Sciatic nerve (tissue), 2 donors: ENCODE data around the gene ADORA2A. TPM values are rescaled to one million over a fixed set of nuclear protein-coding genes. Genes with fewer than 3 reads are reported as not detected.

Experiments
- ATAC-seq: fragments of 200-7000 bp; cut with Tn5 transposase; one replicate; pipeline ENCODE4 v1.9.1; 2020; ENCODE audit warnings: mild to moderate bottlenecking, moderate library complexity
- DNase-seq: peaks from one replicate; pipeline ENCODE4 v3.0.0-alpha.2; 2020; ENCODE audit warnings: low spot score
- intact Hi-C: fragments of 100-400 bp; cut with DNase I; formaldehyde crosslinking; loops from one replicate; pipeline ENCODE4 v1.14.2; 2022
- total RNA-seq: library from RNA; stranded (reverse); fragmentation: NEBNext Ultra II Directional; extraction: Animal tissue kit (Norgen Biotek cat#: 25700); gene quantifications from one replicate; pipeline ENCODE4 v1.2.1, GENCODE V29; 2021
- donor health status: DM: no; HTN: no; CAD: no.
- donor health status: DM: no; HTN: no; CAD: no.

ADORA2A gene
- total RNA-seq = 8.4 TPM

DNA sequence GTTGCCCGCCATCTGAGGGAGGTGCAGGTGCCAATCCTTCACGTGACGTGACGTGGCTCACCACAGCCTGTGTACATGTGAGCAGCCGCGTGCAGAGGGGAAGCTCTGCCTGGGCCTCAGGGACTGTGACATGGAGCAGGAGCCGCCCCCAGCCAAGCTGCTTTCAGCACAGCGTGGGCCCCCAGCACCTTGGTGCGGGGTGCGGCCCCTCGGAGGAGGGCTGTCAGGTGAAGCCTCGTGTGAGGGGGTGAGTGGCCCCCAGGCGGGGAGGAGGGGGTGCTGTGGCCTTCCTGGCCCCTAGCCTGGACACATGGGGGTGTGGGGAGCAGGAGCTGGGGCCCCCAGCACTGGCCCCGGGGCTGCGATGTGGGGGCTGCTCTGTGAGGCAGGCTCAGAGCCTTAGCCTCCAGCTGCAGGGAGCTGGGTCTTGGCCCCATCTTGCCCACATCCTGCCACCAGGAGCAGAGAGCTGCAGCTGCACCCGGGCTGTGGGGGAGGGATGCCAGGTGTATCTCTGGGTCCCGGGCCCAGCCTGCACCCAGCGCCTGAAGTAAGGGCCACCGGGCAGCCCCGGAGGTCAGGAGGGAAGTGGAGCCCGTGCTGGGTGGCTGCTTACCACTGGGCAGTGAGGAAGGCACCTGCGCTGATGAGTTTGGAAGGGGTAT lies at the start of gene ADORA2A:
Gene ADORA2A (plus strand): TSS at position 100 of the 665 bp plus-strand sequence. CDS start 5,806 bp downstream, outside the sequence.
- DNase-seq = no peak
- ATAC-seq = no peak
- intact Hi-C loops = loop anchor here (2.0 to 10.0 kb wide), 2 partner anchors 41 to 87 kb away; no protein-coding TSS in a partner anchor

- intact Hi-C loops = no loop called here
- ATAC-seq = no peak
- DNase-seq = no peak
Observed at GRCh38 chr22:24379536-24379935, 47.9 kb upstream of the ADORA2A start.

GRCh38 chr22:24380220-24380904 lies 47.0 kb upstream of the ADORA2A start:
- peak; percentile 34 for ATAC-seq
- no peak for DNase-seq

GRCh38 chr22:24380905-24381230 lies 46.5 kb upstream of the ADORA2A start:
- DNase-seq (no peak), ATAC-seq (no peak)
- intact Hi-C loops = no loop called here

More at GRCh38 chr22:24380220-24380904, 47.0 kb upstream of the ADORA2A start:
- intact Hi-C loops = no loop called here

DNA sequence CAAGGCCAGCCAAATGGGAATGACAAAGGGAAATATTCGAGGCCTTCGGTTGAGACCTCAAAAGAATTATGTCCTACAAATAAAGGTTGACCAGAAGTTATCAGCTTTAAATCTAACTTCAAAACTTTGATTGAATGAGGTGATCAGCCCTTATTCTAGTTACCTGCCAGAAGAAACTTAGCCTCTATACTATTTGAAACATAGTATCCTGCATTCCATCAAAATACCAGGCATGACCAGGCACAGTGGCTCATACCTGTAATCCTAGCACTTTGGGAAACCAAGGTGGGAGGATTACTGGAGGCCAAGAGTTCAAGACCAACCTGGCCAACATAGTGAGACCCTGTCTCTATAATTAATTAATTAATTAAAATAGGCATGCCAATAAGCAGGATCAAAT lies 44.3 kb upstream of the ADORA2A start:
- ATAC-seq (no peak), DNase-seq (no peak)
- intact Hi-C loops = no loop called here

DNA sequence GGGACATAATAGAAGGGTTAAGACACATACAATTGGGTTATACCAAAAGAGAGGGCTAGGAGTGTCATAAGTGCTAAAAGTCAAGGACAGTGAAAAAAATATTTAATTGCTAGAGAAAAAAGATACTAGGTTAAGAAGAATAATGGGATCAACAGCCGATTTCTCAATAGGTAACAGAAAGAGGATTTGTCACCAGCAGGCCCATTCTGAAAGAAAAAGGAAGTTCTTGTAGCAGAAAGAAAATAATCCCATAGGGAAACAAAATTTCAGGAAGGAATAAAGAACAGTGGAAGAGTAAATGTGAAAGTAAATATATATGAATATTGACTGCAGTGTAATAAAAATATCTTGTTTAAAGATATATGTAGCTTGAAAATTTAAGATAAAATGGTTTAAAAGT lies 43.3 kb upstream of the ADORA2A start:
- intact Hi-C loops = no loop called here
- no peak for ATAC-seq

DNA sequence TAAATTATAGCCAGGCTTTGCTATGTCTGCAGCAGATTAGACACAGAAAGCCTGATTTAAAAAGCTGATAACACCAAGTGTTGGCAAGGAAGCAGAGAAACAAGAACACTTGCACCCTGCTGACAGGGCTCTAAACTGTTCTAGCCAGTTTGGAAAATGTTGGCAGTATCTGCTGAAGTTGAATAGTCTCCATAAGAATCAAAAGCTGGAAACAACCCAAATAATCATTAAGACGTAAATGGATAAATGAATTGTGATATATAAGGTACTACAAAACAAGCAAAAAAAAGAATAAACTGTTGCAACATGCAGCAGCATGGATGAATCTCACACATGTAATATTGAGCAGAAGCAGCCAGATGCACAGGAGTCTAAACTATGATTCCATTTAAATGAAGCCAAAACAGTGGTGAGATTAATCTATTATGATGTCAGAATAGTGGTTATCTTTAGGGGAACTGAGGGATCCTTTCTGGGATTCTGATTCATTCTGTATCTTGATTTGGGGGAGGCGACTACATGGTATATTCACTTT lies 40.4 kb upstream of the ADORA2A start:
- DNase-seq (no peak), ATAC-seq (no peak)
- intact Hi-C loops = no loop called here

More for the DNA sequence above, 43.3 kb upstream of the ADORA2A start:
- no peak for DNase-seq

GRCh38 chr22:24389680-24390079 lies 37.7 kb upstream of the ADORA2A start:
- intact Hi-C loops = no loop called here
- no peak for DNase-seq
- ATAC-seq = no peak

DNA sequence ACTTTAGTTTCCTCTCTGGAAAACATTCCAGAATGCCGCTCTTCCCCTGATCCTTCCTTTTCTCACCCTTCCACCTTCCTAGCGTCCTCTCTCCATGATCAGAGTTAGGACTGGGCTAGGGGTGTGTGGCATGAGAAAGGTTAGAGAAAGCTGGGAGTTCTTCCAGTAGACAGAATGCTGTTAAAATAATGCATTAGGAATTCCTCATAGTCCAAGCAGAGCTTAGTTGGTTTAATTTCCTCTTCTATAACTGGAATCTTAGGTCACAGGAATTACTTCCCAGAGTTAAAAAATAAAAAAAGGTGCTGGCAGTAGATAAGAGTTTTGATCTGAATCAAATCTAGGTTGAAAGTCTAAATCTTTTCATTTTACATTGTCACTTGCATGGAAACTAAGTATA lies 37.2 kb upstream of the ADORA2A start:
- ATAC-seq = peak; percentile 42
- no peak for DNase-seq
- intact Hi-C loops = no loop called here

DNA sequence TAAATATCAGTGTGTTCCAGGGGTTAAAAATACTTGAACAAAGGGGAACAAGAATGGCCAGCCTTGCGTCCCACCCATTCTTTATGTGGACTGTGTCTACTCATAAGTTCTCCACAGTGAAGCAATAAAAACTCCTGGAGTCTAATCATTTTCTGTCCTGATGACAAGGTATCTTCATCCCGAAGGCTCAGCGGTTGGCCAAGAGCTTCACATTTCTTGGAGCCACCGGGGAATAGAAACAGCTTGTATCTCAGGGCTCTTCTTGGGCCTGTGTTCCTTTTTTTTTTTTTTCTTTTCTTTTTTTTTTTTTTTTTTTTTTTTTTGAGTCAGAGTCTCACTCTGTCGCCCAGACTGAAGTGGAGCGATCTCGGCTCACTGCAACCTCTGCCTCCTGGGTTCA lies 36.8 kb upstream of the ADORA2A start:
- intact Hi-C loops = no loop called here
- DNase-seq (no peak), ATAC-seq (peak; percentile 94)

DNA sequence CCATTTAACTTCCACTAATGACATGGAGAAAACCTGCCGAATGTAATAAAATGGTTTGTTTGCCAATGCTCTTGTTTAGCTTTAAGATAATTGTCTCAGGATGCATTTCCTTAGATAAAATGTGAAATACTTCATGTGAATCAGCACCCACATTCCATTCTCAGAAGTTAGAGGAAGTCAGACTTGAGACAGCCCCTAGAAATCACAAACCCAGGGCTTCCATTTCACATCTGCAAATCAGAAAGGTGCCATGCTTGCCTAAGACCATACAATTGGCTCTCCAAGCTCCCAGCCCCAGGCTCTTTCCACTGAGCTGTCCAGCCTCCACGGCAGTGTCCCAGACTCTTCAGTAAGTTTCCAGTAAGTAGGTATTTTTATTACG lies 35.6 kb upstream of the ADORA2A start:
- DNase-seq (no peak), ATAC-seq (no peak)
- intact Hi-C loops = no loop called here

DNA sequence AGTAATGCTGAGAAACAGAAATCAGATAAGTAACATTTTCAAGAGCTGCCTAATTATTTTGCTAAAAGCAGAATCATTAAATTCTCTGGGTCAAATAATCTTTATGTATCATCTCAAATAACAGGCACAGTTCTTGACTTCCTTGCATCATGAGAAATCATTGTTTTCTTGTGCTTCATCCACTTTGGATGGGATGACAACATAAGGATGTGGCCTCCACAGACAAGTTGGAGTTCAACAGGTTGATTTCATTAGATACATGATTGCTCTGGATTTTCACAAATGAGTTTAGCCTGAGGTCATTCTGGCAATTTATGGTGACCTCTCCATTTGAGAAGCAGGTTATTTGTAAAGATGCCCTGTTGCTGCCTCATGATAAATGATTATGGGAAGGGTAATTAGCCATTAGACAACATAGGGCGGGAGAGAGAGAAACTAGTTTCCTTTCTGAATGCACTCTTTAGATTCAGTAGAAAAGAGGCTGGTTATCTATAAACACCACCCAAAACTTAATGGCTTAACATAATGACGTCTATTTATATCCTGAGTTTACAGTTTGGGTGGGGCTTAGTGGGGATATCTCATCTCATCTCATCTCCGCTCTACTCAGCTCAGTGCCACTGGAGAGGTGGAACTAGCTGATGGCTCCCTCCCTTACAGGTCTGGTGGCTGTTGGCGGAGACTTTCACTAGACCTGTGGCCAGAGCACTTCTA lies 35.0 kb upstream of the ADORA2A start:
- ATAC-seq (no peak), DNase-seq (no peak)
- intact Hi-C loops = no loop called here

- ATAC-seq (no peak), DNase-seq (no peak)
- intact Hi-C loops = no loop called here
Observed at GRCh38 chr22:24393012-24393559, 34.3 kb upstream of the ADORA2A start.

GRCh38 chr22:24393848-24394247 lies 33.6 kb upstream of the ADORA2A start:
- DNase-seq = no peak
- intact Hi-C loops = no loop called here
- no peak for ATAC-seq

DNA sequence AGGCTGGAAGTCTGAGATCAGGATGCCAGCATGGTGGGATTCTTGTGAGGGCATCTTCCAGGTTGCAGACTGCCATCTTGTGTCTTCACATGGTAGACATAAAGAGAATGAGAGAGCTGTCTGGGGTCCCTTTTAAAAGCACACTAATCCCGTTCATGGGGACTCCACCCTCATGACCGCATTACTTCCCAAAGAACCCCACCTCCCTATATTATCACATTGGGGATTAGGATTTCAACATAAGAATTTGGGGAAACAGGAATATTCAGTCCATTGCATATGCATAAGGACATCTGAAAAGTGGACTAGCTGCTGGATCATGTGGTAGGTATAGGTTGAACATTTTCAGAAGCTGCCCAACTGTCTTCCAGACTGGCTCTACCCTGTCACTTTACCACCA lies 33.1 kb upstream of the ADORA2A start:
- DNase-seq (no peak), ATAC-seq (no peak)
- intact Hi-C loops = no loop called here

DNA sequence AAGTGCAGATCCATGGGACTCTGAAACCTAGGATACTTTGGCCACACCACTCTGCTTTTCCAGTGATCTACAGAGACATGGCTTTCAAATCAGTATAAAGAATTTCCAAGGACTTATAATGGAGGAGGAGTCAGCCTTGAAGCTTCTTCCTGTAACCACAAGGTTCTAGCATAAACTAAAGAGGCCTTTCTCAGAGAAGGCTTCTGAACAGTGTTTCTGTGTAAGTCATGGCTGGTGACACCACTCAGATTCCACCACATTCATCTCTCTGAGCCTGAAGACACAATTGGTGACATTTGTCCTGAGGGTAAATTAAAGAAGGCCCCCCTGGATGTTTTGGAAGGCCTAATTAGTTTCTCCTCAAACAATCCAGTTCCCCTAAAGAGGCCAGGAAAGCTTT lies 29.0 kb upstream of the ADORA2A start:
- intact Hi-C loops = no loop called here
- no peak for DNase-seq
- ATAC-seq = no peak

DNA sequence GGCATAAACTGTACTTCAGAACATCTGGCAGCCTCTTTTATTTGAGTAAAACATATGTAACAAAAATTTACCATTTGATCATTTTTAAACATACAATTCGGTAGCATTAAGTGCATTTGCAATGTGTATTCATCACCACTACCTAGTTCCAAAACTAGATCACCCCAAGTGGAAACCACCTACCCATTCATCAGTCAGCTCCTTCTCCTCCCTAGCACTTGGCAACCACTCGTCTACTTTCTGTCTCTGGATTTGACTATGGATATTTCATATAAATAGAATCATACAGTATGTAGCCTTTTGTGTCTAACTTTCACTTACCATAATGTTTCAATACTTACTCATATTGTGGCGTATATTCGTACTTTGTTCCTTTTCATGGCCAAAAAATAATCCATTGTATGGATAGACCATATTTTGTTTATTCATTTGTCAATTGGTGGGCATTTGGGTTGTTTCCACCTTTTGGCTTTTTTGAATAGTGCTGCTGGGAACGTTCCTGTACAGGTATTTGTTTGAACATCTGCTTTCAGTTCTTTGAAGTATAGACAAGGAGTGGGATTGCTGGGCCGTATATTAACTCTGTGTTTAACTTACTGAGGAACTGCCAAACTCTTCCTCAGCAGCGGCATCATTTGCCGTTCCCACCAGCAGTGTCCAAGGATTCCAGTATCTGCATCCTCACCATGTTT lies 27.2 kb upstream of the ADORA2A start:
- no peak for ATAC-seq
- intact Hi-C loops = no loop called here
- no peak for DNase-seq

- DNase-seq = no peak
- intact Hi-C loops = no loop called here
- ATAC-seq = peak; percentile 18
Observed at GRCh38 chr22:24400726-24401596, 26.4 kb upstream of the ADORA2A start.
